Heart right ventricle (tissue), 16 donors: ENCODE data around the gene RAD51B. TPM values are rescaled to one million over a fixed set of nuclear protein-coding genes. Genes with fewer than 3 reads are reported as not detected.

Experiments
- ATAC-seq, 8 donors: fragments of 200-7000 bp; cut with Tn5 transposase; one replicate each; pipeline ENCODE4 v1.9.1; 2020; ENCODE audit warnings: mild to moderate bottlenecking in 8 of 8, moderate library complexity in 8 of 8, moderate number of reproducible peaks in 1 of 8
- DNase-seq, 2 donors: peaks; one replicate each; pipeline ENCODE4 v3.0.0-alpha.2; 2020
- H3K27ac ChIP-seq, 10 donors: fragments of 200-600 bp; sonication (generic) in 2 of 10; one replicate each; pipeline versions ENCODE4 v1.5.0 to v1.8.0; 2020 to 2022; ENCODE audit warnings: mild to moderate bottlenecking in 3 of 10
- H3K27me3 ChIP-seq, 7 donors: fragments of 200-600 bp; one replicate each; pipeline ENCODE4 v1.8.0; 2021 to 2022; ENCODE audit warnings: mild to moderate bottlenecking in 2 of 7
- H3K36me3 ChIP-seq, 9 donors: fragments of 200-600 bp; sonication (generic) in 1 of 9; one replicate each; pipeline versions ENCODE4 v1.5.0 to v1.8.0; 2020 to 2022; ENCODE audit warnings: mild to moderate bottlenecking in 2 of 9
- H3K4me1 ChIP-seq, 9 donors: fragments of 200-600 bp; sonication (generic) in 1 of 9; one replicate each; pipeline versions ENCODE4 v1.5.0 to v1.8.0; 2020 to 2022; ENCODE audit warnings: mild to moderate bottlenecking in 4 of 9
- H3K4me3 ChIP-seq, 10 donors: fragments of 200-600 bp; sonication (generic) in 2 of 10; one replicate each; pipeline versions ENCODE4 v1.5.0 to v1.8.0; 2020 to 2022; ENCODE audit warnings: mild to moderate bottlenecking in 7 of 10, moderate library complexity in 2 of 10
- H3K9me3 ChIP-seq, 11 donors: fragments of 200-600 bp in 10 of 11; sonication (generic) in 2 of 11; one replicate each; pipeline versions ENCODE4 v1.5.0 to v1.8.0; 2013 to 2022; ENCODE audit warnings: mild to moderate bottlenecking in 2 of 11, control low read depth in 1 of 11, moderate library complexity in 1 of 11
- CTCF ChIP-seq, 9 donors: fragments of 200-600 bp; sonication (generic) in 2 of 9; IDR thresholded peaks; one replicate each; pipeline versions ENCODE4 v1.5.0 to v1.8.0; 2021 to 2022; ENCODE audit warnings: antibody characterized with exemption in 9 of 9, mild to moderate bottlenecking in 5 of 9, moderate library complexity in 1 of 9
- WGBS, 2 donors: extraction: QIAGEN DNeasy Blood & Tissue Kit; methylation state at CpG; one replicate each; pipeline ENCODE4 v1.1.7; 2013; ENCODE audit warnings: inconsistent platforms in 1 of 2; 5-methylcytosine and 5-hydroxymethylcytosine counted together
- intact Hi-C, 10 donors: fragments of 100-400 bp; cut with DNase I; formaldehyde crosslinking; loops; one replicate each; pipeline versions ENCODE4 v1.11.1 to v1.14.2; 2022
- polyA plus RNA-seq, 2 donors: library from polyadenylated mRNA; stranded (reverse); fragments of 200-250 nt; gene quantifications; one replicate each; pipeline ENCODE4 v1.2.3, GENCODE V29; 2013
- total RNA-seq, 10 donors: library from RNA; stranded (reverse); fragmentation: NEBNext Ultra II Directional in 3 of 10; extraction: Animal tissue kit (Norgen Biotek cat#: 25700) in 3 of 10; gene quantifications; one replicate each; pipeline versions ENCODE4 v1.2.1 to v1.2.4, GENCODE V29; 2021 to 2023
- donor health status: Arrhythmogenic right ventricular cardiomyopathy.
- donor health status: ischemic (EF 13 %, LVEDD 7.1; RV severe dilation, severe dysfunction).
- donor health status: healthy with polysubstance abuse.
- donor health status: DM: no; HTN: yes; CAD: no.
- donor health status: DM: no; HTN: no; CAD: no.
- donor health status: ischemic (EF 25% LVEDD 6.9; RV normal size, moderate dysfunction).
- donor health status: ischemic (EF 25% LVEDD 5.7; RV mildly dilated, moderate dysfunction).
- donor health status: healthy.
- donor health status: DM: yes; HTN: yes; CAD: no.
- donor health status: Ischemic cardiomyopathy.
- donor health status: ischemic (EF 35%, LVEDD 5.7; RV mildly dilated, moderate dysfunction).
- donor health status: nonischemic (EF 11% LVEDD 7.7; RV severe dilation, severe dysfunction).
- donor health status: DM: yes; HTN: yes; CAD: no.
- donor health status: PGD.
- donor health status: ischemic (EF 29% LVEDD 5.4; RV normal size, mild dysfunction).
- donor health status: nonischemic (EF 23%, LVEDD 6.1; RV moderate dilation, normal function).

RAD51B gene
- total and polyA plus RNA-seq, 12 donors: 0.88 to 8.6 (median 3.5) TPM

GRCh38 chr14:68281497-68281896, 461.9 kb downstream of the RAD51B start:
- no peaks in the 10 kb centered on the region for H3K27me3 ChIP-seq
- TF ChIP-seq CTCF (IDR thresholded peaks at IDR 0.05): no peak
- H3K27ac ChIP-seq: no peak overlapping the region
- no peak for DNase-seq
- no peak for ATAC-seq
- H3K4me3 ChIP-seq: no peak overlapping the region
- WGBS, 2 donors: 96 to 97% methylated on average over 4 of the region's 4 CpGs
- intact Hi-C loops: no loop called here
- H3K4me1 ChIP-seq: peaks cover 3 to 58% (median 18%) of the 10 kb centered on the region in 9 donors
- no peaks in the 10 kb centered on the region for H3K36me3 ChIP-seq
- no peaks in the 10 kb centered on the region for H3K9me3 ChIP-seq

DNA sequence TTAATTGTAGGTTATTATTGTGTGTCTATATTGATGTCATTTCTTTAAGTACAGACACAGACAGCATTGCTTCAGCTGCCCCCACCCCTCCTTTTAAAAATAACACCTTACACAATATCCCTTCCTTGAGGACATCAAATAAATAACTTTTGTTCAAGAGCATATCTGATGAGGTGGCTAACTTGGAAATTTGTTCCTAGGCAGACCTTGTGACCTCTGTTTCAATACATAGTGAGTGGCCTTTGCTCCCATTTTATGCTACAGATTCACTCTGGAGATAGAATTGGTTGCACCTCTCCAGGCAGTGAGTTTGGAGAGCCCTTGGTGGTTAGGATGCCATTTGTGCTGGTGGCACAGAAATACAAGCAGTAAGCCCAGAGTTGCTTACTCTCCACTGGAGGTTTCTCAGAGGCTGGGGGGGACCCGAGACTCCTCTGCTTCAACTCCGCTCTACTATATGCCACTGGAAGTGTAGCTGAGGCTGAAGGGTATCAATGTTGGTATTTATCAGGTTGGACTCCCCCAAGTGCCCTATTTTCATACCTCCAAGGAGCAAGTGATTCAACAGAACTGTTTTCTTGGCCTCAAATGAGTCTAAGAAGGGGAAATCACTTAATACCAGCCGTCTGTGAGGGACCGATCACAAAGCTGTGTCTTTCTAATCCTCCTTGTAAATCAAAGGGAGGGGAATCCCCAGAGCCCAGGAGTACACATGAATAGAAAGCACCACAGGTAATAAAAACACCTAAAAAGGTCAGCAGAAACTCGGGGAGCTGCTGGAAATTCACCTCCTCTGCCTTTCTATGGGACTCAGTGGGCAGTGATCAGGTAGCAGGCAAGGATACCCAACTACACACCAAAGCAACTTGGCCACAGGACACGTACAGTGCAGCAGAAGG, 463.1 kb downstream of the RAD51B start:
- WGBS, 2 donors: 74 to 83% methylated on average over 6 of the region's 6 CpGs
- Histone ChIP-seq H3K4me1 (peaks cover 3 to 58% (median 18%) of the 10 kb centered on the region in 9 donors), H3K27me3 (no peaks in the 10 kb centered on the region), H3K27ac (peak overlapping the region in 8 of 10 donors; percentile 28 to 75 (median 48)), H3K9me3 (no peaks in the 10 kb centered on the region), H3K36me3 (no peaks in the 10 kb centered on the region), H3K4me3 (no peak overlapping the region)
- DNase-seq (no peak), ATAC-seq (no peak)
- TF ChIP-seq CTCF (IDR thresholded peaks at IDR 0.05): no peak
- intact Hi-C loops: no loop called here

DNA sequence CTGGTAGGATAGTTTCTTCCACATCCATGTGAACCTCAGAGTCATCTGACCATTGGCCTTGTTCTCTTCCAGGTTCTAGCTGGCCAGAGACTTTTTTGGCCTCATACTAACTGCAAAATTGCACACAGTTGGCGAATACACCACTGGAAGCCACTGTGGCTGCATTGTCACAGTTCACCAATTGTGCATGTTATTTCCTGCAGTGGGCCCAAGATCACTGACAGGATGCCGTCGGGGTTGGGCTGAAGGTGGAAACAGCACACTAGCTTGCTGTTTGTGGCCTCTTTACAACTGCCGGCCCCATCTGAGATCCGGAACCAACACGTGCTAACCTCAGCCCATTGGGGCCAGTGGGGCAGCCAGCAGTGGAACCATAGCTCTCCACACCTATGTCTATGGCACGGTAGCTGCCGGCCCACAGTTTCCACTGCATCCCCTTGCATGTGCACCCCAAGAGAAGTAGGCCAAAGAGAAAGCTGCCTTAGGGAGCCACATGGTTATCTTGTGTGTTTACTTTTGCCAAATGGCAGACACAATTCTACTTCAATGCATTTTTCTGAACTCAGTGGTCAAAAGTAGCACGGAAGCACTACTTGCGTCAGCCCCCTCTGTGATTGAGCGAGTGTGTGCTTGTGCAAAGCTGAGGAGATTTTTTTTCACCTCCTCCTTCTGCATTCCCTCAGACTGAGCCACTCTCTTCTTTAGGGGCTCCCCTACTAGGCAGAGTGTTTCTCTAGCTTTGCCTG, 464.0 kb downstream of the RAD51B start:
- Histone ChIP-seq H3K27me3 (no peaks in the 10 kb centered on the region), H3K9me3 (no peaks in the 10 kb centered on the region), H3K4me3 (no peak overlapping the region), H3K27ac (peak overlapping the region in 8 of 10 donors; percentile 30 to 75 (median 48)), H3K4me1 (peaks cover 3 to 54% (median 18%) of the 10 kb centered on the region in 9 donors), H3K36me3 (no peaks in the 10 kb centered on the region)
- intact Hi-C loops: no loop called here
- DNase-seq (peak in 1 of 2 donors; percentile 32), ATAC-seq (peak; percentile 45 to 69 (median 58))
- no peak for TF ChIP-seq CTCF (IDR thresholded peaks at IDR 0.05)
- 60 to 69% methylated on average over 11 of the region's 11 CpGs for WGBS, 2 donors

GRCh38 chr14:68284333-68284732, 464.8 kb downstream of the RAD51B start:
- peak overlapping the region in 6 of 10 donors; percentile 38 to 75 (median 51) for H3K27ac ChIP-seq
- H3K9me3 ChIP-seq: no peaks in the 10 kb centered on the region
- peak in 6 of 8 donors; percentile 38 to 63 (median 46) for ATAC-seq
- H3K36me3 ChIP-seq: no peaks in the 10 kb centered on the region
- no peak for DNase-seq
- H3K4me3 ChIP-seq: no peak overlapping the region
- no peaks in the 10 kb centered on the region for H3K27me3 ChIP-seq
- no peak for TF ChIP-seq CTCF (IDR thresholded peaks at IDR 0.05)
- intact Hi-C loops: no loop called here
- peaks cover 3 to 49% (median 18%) of the 10 kb centered on the region in 9 donors for H3K4me1 ChIP-seq
